Measurements from ENCODE around the gene PTMS. TPM values are rescaled to one million over a fixed set of nuclear protein-coding genes. Genes with fewer than 3 reads are reported as not detected.
A peak's percentile ranks its signal among the peaks of the same experiment; 100 is the strongest.

PTMS gene
- total RNA-seq, 1 donor, result 150 TPM

GRCh38 chr12:6772726-6773589 lies 6.8 kb downstream of the PTMS start:
- no peak overlapping the region for H3K4me3 ChIP-seq (ENCODE audit: low read depth, low read length)
- TF ChIP-seq, protein P1, sequence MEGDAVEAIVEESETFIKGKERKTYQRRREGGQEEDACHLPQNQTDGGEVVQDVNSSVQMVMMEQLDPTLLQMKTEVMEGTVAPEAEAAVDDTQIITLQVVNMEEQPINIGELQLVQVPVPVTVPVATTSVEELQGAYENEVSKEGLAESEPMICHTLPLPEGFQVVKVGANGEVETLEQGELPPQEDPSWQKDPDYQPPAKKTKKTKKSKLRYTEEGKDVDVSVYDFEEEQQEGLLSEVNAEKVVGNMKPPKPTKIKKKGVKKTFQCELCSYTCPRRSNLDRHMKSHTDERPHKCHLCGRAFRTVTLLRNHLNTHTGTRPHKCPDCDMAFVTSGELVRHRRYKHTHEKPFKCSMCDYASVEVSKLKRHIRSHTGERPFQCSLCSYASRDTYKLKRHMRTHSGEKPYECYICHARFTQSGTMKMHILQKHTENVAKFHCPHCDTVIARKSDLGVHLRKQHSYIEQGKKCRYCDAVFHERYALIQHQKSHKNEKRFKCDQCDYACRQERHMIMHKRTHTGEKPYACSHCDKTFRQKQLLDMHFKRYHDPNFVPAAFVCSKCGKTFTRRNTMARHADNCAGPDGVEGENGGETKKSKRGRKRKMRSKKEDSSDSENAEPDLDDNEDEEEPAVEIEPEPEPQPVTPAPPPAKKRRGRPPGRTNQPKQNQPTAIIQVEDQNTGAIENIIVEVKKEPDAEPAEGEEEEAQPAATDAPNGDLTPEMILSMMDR (IDR thresholded peaks at IDR 0.05; ENCODE audit: insufficient read depth, low read depth, low read length), result no peak
- no peak for DNase-seq (ENCODE audit: low read depth)

- DNase-seq (ENCODE audit: low read depth), result no peak
- H3K4me3 ChIP-seq (ENCODE audit: low read depth, low read length), result no peak overlapping the region
- TF ChIP-seq, protein P1 (IDR thresholded peaks at IDR 0.05; ENCODE audit: insufficient read depth, low read depth, low read length), result no peak
Observed at GRCh38 chr12:6773590-6774351, 7.6 kb downstream of the PTMS start.

DNA sequence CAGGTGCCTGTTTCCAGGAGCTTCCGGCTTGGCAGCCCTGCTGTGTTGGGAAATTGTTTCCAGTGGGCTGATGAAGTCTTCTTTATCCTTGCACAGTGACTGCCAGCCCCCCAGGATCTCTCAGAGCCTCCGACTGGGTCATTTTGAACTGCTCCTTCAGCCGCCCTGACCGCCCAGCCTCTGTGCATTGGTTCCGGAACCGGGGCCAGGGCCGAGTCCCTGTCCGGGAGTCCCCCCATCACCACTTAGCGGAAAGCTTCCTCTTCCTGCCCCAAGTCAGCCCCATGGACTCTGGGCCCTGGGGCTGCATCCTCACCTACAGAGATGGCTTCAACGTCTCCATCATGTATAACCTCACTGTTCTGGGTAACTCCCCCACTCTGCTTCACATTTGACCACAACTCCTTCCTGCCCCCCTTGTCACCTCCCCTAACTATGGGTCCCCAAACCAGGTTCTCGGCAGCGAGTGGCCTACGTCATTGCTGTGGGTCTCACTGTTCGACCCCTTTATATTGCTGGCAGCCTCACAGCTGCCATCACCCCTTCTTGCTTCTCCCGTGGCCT lies 8.4 kb downstream of the PTMS start:
- H3K4me3 ChIP-seq (ENCODE audit: low read depth, low read length), result no peak overlapping the region
- TF ChIP-seq, protein P1 (IDR thresholded peaks at IDR 0.05; ENCODE audit: insufficient read depth, low read depth, low read length), result no peak
- DNase-seq (ENCODE audit: low read depth), result no peak

DNA sequence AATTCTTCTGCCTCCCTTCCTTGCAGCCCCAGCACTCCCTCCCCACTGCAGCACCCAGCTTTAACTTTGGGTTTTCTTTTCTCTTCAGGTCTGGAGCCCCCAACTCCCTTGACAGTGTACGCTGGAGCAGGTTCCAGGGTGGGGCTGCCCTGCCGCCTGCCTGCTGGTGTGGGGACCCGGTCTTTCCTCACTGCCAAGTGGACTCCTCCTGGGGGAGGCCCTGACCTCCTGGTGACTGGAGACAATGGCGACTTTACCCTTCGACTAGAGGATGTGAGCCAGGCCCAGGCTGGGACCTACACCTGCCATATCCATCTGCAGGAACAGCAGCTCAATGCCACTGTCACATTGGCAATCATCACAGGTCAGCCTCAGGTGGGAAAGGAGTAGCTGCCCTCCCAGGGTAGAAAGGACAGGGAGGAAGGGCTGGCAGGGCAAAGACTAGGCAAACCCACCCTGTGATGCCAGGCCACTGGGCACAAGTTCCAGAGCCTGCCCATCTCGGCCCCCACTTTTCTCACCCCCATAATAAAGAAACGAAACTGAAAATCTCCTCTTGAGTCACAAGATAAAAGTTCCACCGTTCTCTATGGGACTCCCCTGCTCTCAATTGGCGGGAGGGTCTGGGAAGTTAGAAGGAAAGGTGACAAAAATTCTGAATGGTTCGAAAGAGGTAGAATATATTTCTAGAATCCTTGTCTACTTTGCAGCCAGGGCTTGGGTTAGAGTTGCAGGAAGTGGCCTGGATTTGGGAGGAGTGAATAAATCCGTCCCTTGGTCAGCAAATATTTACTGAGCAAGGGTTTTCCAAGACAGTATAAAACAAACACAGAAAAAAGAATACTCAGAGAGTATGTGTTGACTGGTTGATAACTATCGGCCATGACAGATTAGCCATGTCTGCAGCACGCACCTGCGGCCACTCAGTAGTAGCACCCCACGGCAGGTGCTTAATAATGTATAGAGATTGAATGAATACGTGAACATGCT lies 9.3 kb downstream of the PTMS start:
- no peak overlapping the region for H3K4me3 ChIP-seq (ENCODE audit: low read depth, low read length)
- DNase-seq (ENCODE audit: low read depth), result no peak
- TF ChIP-seq, protein P1 (IDR thresholded peaks at IDR 0.05; ENCODE audit: insufficient read depth, low read depth, low read length), result no peak

DNA sequence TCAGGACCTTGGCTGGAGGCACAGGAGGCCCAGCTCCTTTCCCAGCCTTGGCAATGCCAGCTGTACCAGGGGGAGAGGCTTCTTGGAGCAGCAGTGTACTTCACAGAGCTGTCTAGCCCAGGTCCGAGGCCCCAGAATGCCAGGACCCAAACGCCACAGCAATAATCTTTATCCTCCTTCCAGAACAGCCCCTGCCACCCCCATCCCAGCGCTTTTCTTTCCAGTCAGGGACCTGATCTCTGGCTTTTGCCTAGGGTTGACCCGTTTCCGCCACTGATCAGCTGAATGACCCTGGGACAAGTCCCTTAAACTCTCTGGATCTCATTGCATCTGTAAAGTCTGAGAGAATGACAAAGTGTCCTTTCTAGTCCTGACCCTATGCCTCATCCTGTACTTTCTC lies 11.2 kb downstream of the PTMS start:
- H3K4me3 ChIP-seq (ENCODE audit: low read depth, low read length), result no peak overlapping the region
- TF ChIP-seq, protein P1 (IDR thresholded peaks at IDR 0.05; ENCODE audit: insufficient read depth, low read depth, low read length), result no peak
- DNase-seq (ENCODE audit: low read depth), result no peak

DNA sequence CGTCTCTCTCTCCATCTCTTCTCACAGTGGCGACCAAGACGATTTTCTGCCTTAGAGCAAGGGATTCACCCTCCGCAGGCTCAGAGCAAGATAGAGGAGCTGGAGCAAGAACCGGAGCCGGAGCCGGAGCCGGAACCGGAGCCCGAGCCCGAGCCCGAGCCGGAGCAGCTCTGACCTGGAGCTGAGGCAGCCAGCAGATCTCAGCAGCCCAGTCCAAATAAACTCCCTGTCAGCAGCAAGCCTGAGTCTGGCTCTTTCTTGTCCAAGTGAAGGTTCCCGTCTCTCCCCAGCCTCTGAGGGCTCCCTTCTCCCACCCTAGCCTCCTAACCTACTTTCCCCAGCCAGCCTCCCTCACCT lies 12.0 kb downstream of the PTMS start:
- no peak for DNase-seq (ENCODE audit: low read depth)
- TF ChIP-seq, protein P1 (IDR thresholded peaks at IDR 0.05; ENCODE audit: insufficient read depth, low read depth, low read length), result no peak
- peak overlapping the region; percentile 43 for H3K4me3 ChIP-seq (ENCODE audit: low read depth, low read length)

Measured in fibroblast of villous mesenchyme (primary cell).